BE2C (cell line): ENCODE measurements around the gene SETDB2. TPM values are rescaled to one million over a fixed set of nuclear protein-coding genes. Genes with fewer than 3 reads are reported as not detected.

Experiments
- DNase-seq: peaks from one replicate; pipeline ENCODE4 v3.0.0-alpha.2; 2020
- H3K27me3 ChIP-seq: fragments of 250-450 bp; sonication (Bioruptor Pico); 2 replicates; pipeline ENCODE4 v1.5.1; 2020; ENCODE audit warnings: mild to moderate bottlenecking
- H3K36me3 ChIP-seq: fragments of 250-450 bp; sonication (Bioruptor Pico); 2 replicates; pipeline ENCODE4 v1.5.1; 2020; ENCODE audit warnings: mild to moderate bottlenecking
- H3K4me1 ChIP-seq: fragments of 250-450 bp; sonication (Bioruptor Pico); 2 replicates; pipeline ENCODE4 v1.5.1; 2020
- H3K4me3 ChIP-seq: 2 replicates; pipeline ENCODE4 v1.5.1; 2011; ENCODE audit warnings: low read depth, low read length
- H3K9me3 ChIP-seq: fragments of 250-450 bp; sonication (Bioruptor Pico); 2 replicates; pipeline ENCODE4 v1.5.1; 2020
- CTCF ChIP-seq: IDR thresholded peaks from 2 replicates; pipeline ENCODE4 v1.5.1; 2012; ENCODE audit warnings: mild to moderate bottlenecking, low read depth, low read length
- polyA plus RNA-seq: library from polyadenylated mRNA; unstranded; fragments of >200 nt; gene quantifications from one replicate; pipeline ENCODE4 v1.2.1, GENCODE V29; 2012; ENCODE audit warnings: low read depth, missing spikeins; ENCODE audit not compliant: insufficient read length, insufficient read depth

SETDB2 gene
- polyA plus RNA-seq: 1.7 TPM

GRCh38 chr13:49443704-49444523, at the start of gene SETDB2, which contains the start of gene CAB39L:
Gene SETDB2 (plus strand): TSS chr13:49444274. CDS start chr13:49451894, 7,620 bp downstream.
Gene CAB39L (minus strand): TSS chr13:49444064. CDS start chr13:49382910, 61,154 bp downstream.
- Histone ChIP-seq H3K4me1 (no peaks in the 10 kb centered on the region), H3K36me3 (no peaks in the 10 kb centered on the region), H3K27me3 (no peaks in the 10 kb centered on the region), H3K9me3 (no peaks in the 10 kb centered on the region), H3K4me3 (peak within 1 kb of the TSS; percentile 83)
- TF ChIP-seq CTCF: peak; percentile 31
- DNase-seq: peak; percentile 99

GRCh38 chr13:49395451-49395865, 48.6 kb upstream of the SETDB2 start:
- no peak for DNase-seq
- Histone ChIP-seq H3K9me3 (no peaks in the 10 kb centered on the region), H3K4me1 (no peaks in the 10 kb centered on the region), H3K4me3 (no peak overlapping the region), H3K27me3 (peaks cover 4% of the 10 kb centered on the region), H3K36me3 (no peaks in the 10 kb centered on the region)
- no peak for TF ChIP-seq CTCF

- no peak for DNase-seq
- Histone ChIP-seq H3K4me3 (no peak overlapping the region), H3K27me3 (peaks cover 4% of the 10 kb centered on the region), H3K4me1 (no peaks in the 10 kb centered on the region), H3K36me3 (no peaks in the 10 kb centered on the region), H3K9me3 (no peaks in the 10 kb centered on the region)
- TF ChIP-seq CTCF: no peak
These were observed 48.1 kb upstream of the SETDB2 start for GRCh38 chr13:49395878-49396380.

GRCh38 chr13:49399801-49400472, 44.1 kb upstream of the SETDB2 start:
- Histone ChIP-seq H3K4me1 (no peaks in the 10 kb centered on the region), H3K36me3 (no peaks in the 10 kb centered on the region), H3K4me3 (no peak overlapping the region), H3K27me3 (no peaks in the 10 kb centered on the region; the same call in 1 of the 2 replicates), H3K9me3 (no peaks in the 10 kb centered on the region)
- no peak for DNase-seq
- TF ChIP-seq CTCF: no peak

GRCh38 chr13:49400755-49401659, 43.1 kb upstream of the SETDB2 start:
- Histone ChIP-seq H3K4me3 (0 out of 2 replicates have a peak overlapping the region, but pooled peaks have one; percentile 13), H3K4me1 (no peaks in the 10 kb centered on the region), H3K9me3 (no peaks in the 10 kb centered on the region), H3K36me3 (no peaks in the 10 kb centered on the region), H3K27me3 (no peaks in the 10 kb centered on the region)
- DNase-seq: no peak
- TF ChIP-seq CTCF: no peak
